PC-9 (cell line): ENCODE data around the gene FHAD1. TPM values are rescaled to one million over a fixed set of nuclear protein-coding genes. Genes with fewer than 3 reads are reported as not detected.
"Not testable (repeated sequence)": the region's sequence is repeated elsewhere in the genome, so short reads cannot be mapped to it uniquely, and the experiment has no call there.

ENCODE experiments used
- BruUV-seq: library from RNA; stranded (reverse); fragments of 400-500 nt; replicated peaks from 2 replicates; lab custom pipeline; 2021; lab: Mats Ljungman, UMichigan
- CTCF ChIA-PET: fragments of 300-600 bp; sonication (Branson Sonifier 250); formaldehyde crosslinking; loops from one replicate; lab custom pipeline; 2022; ENCODE audit warnings: antibody characterized with exemption; lab: Charles Lee
- POLR2A ChIA-PET: fragments of 300-600 bp; sonication (Branson Sonifier 250); formaldehyde crosslinking; loops from one replicate; lab custom pipeline; 2022; ENCODE audit warnings: antibody characterized with exemption; ENCODE audit not compliant: unreplicated experiment; lab: Charles Lee
- DNase-seq, 2 experiments: peaks; one replicate each; pipeline versions ENCODE4 v3.0.0 to v3.0.0-alpha.2; 2015 to 2022; ENCODE audit warnings: mixed read lengths in 1 of 2
- H2AFZ ChIP-seq: fragments of 200-600 bp; sonication (generic); 2 replicates; pipeline ENCODE4 v1.8.1; 2017; ENCODE audit warnings: antibody characterized with exemption
- H3F3A ChIP-seq: fragments of 200-600 bp; sonication (generic); 2 replicates; pipeline ENCODE4 v1.8.1; 2017; ENCODE audit warnings: antibody characterized with exemption, mild to moderate bottlenecking, low read depth; ENCODE audit not compliant: insufficient read depth
- H3K27ac ChIP-seq: fragments of 200-600 bp; sonication (generic); 2 replicates; pipeline ENCODE4 v1.6.1; 2016; ENCODE audit warnings: mixed run types
- H3K27me3 ChIP-seq: fragments of 200-600 bp; sonication (generic); 2 replicates; pipeline ENCODE4 v1.6.1; 2016; ENCODE audit warnings: low read depth, mixed run types; ENCODE audit not compliant: insufficient read depth
- H3K36me3 ChIP-seq: fragments of 200-600 bp; sonication (generic); 2 replicates; pipeline ENCODE4 v1.6.1; 2016; ENCODE audit warnings: low read depth, mixed run types
- H3K4me1 ChIP-seq: fragments of 200-600 bp; sonication (generic); replicated peaks from 2 replicates; pipeline ENCODE4 v1.6.1; 2016; ENCODE audit warnings: mixed run types; ENCODE audit not compliant: insufficient read depth
- H3K4me2 ChIP-seq: fragments of 200-600 bp; sonication (generic); 2 replicates; pipeline ENCODE4 v1.6.1; 2017; ENCODE audit warnings: mixed run types
- H3K4me3 ChIP-seq: fragments of 200-600 bp; sonication (generic); 2 replicates; pipeline ENCODE4 v1.6.1; 2016; ENCODE audit warnings: mixed run types
- H3K79me2 ChIP-seq: fragments of 200-600 bp; sonication (generic); 2 replicates; pipeline ENCODE4 v1.6.1; 2017; ENCODE audit warnings: low read depth, mixed run types
- H3K9me2 ChIP-seq: fragments of 200-600 bp; sonication (generic); 2 replicates; pipeline ENCODE4 v1.8.1; 2017; ENCODE audit warnings: mild to moderate bottlenecking; ENCODE audit not compliant: insufficient read depth
- H3K9me3 ChIP-seq: fragments of 200-600 bp; sonication (generic); 2 replicates; pipeline ENCODE4 v1.8.1; 2016; ENCODE audit warnings: low read depth; ENCODE audit not compliant: insufficient read depth
- H4K20me1 ChIP-seq: fragments of 200-600 bp; sonication (generic); 2 replicates; pipeline ENCODE4 v1.8.1; 2017; ENCODE audit not compliant: insufficient read depth
- EZH2 ChIP-seq: fragments of 200-600 bp; sonication (generic); IDR thresholded peaks from 2 replicates; pipeline ENCODE4 v1.8.0; 2017; ENCODE audit warnings: antibody characterized with exemption, low read depth
- intact Hi-C: fragments of 100-400 bp; cut with micrococcal nuclease; formaldehyde crosslinking; loops from one replicate; pipeline ENCODE4 v1.10.0; 2022; ENCODE audit not compliant: unreplicated experiment
- total RNA-seq: library from RNA; stranded (reverse); gene quantifications from 2 replicates; pipeline ENCODE4 v1.2.3, GENCODE V29; 2021
- TF ChIP-seq, protein P1 (sequence below): fragments of 200-600 bp; sonication (generic); conservative IDR thresholded peaks from 2 replicates; pipeline ENCODE4 v1.6.1; 2017; ENCODE audit warnings: mixed run types, antibody characterized with exemption, mild to moderate bottlenecking, moderate library complexity

Gene FHAD1
- total RNA-seq, 1 experiment from 2014 or later: 6.9 TPM

DNA sequence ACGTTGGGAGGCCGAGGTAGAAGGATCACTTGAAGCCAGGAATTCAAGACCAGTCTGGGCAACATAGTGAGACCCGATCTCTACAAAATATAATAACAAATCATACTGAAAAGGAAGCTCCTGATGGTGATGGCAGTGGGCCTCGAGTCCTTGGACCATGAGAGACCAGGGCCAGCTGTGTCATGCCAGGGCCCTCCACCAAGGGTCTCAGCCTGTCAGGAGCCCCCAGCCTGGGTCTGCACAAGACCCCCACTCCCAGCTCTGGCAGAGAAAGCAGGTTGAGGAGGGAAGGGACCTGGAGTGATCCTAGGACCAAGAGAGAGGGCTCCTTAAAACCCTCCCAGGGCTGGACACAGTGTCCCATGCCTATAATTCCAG lies 184.5 kb downstream of the FHAD1 start:
- Histone ChIP-seq H3K4me1 (0 out of 2 replicates have a peak, but pooled peaks cover 1% of the 10 kb centered on the region), H3K27me3 (no peaks in the 10 kb centered on the region), H3F3A (peaks cover 25% of the 10 kb centered on the region), H3K9me3 (no peaks in the 10 kb centered on the region), H3K27ac (no peak overlapping the region), H3K9me2 (no peaks in the 10 kb centered on the region), H3K4me3 (no peak overlapping the region), H4K20me1 (0 out of 2 replicates have a peak, but pooled peaks cover 2% of the 10 kb centered on the region), H3K4me2 (no peak overlapping the region), H3K79me2 (no peaks in the 10 kb centered on the region), H2AFZ (no peak overlapping the region), H3K36me3 (no peaks in the 10 kb centered on the region)
- TF ChIP-seq, protein P1, sequence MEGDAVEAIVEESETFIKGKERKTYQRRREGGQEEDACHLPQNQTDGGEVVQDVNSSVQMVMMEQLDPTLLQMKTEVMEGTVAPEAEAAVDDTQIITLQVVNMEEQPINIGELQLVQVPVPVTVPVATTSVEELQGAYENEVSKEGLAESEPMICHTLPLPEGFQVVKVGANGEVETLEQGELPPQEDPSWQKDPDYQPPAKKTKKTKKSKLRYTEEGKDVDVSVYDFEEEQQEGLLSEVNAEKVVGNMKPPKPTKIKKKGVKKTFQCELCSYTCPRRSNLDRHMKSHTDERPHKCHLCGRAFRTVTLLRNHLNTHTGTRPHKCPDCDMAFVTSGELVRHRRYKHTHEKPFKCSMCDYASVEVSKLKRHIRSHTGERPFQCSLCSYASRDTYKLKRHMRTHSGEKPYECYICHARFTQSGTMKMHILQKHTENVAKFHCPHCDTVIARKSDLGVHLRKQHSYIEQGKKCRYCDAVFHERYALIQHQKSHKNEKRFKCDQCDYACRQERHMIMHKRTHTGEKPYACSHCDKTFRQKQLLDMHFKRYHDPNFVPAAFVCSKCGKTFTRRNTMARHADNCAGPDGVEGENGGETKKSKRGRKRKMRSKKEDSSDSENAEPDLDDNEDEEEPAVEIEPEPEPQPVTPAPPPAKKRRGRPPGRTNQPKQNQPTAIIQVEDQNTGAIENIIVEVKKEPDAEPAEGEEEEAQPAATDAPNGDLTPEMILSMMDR: no peak
- TF ChIP-seq EZH2: no peak
- no peak for DNase-seq
- CTCF ChIA-PET: interaction anchor here (0.6 to 2.2 kb wide), 7 partner anchors 10 to 160 kb away, joined by 3 to 15 read pairs (median 4); no protein-coding TSS in a partner anchor
- no TSS peak for BruUV-seq
- POLR2A ChIA-PET: interaction anchor here (0.6 kb wide), 1 partner anchor 148 kb away, joined by 4 read pairs; no protein-coding TSS in a partner anchor
- intact Hi-C loops: loop anchor here (1.0 to 10.0 kb wide), 4 partner anchors 73 to 303 kb away; no protein-coding TSS in a partner anchor

DNA sequence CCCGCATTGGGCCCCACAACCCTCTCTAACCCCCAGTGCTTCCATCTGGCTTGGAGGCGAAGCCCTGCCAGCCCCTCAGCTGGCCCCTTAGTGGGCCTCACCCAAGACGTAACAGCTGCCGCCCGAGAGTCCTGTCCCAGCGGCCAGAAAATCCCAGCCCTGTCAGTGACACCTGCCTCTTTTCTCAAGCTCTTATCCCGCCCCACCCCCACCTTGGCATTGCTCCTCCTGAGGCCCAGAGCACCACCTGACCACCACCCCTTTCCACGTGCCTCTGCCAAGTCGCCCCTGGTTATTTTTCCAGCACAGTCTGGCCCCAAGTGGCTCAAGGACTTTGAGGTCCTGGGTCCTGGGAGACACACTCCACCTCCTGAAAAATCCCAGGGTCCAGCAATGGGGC lies 185.3 kb downstream of the FHAD1 start:
- Histone ChIP-seq H3K27me3 (no peaks in the 10 kb centered on the region), H3K9me3 (no peaks in the 10 kb centered on the region), H2AFZ (no peak overlapping the region), H3F3A (peaks cover 25% of the 10 kb centered on the region), H3K4me2 (no peak overlapping the region), H3K27ac (no peak overlapping the region), H3K4me3 (no peak overlapping the region), H4K20me1 (0 out of 2 replicates have a peak, but pooled peaks cover 2% of the 10 kb centered on the region), H3K36me3 (no peaks in the 10 kb centered on the region), H3K4me1 (no peaks in the 10 kb centered on the region), H3K9me2 (no peaks in the 10 kb centered on the region), H3K79me2 (no peaks in the 10 kb centered on the region)
- no peak for DNase-seq
- POLR2A ChIA-PET: no interaction called here
- BruUV-seq: no TSS peak
- CTCF ChIA-PET: interaction anchor here (0.8 to 2.2 kb wide), 3 partner anchors 55 to 160 kb away, joined by 3 to 15 read pairs (median 6); no protein-coding TSS in a partner anchor
- TF ChIP-seq, protein P1: no peak
- no peak for TF ChIP-seq EZH2
- intact Hi-C loops: loop anchor here (10.0 kb wide), 1 partner anchor 72 kb away; no protein-coding TSS in a partner anchor

DNA sequence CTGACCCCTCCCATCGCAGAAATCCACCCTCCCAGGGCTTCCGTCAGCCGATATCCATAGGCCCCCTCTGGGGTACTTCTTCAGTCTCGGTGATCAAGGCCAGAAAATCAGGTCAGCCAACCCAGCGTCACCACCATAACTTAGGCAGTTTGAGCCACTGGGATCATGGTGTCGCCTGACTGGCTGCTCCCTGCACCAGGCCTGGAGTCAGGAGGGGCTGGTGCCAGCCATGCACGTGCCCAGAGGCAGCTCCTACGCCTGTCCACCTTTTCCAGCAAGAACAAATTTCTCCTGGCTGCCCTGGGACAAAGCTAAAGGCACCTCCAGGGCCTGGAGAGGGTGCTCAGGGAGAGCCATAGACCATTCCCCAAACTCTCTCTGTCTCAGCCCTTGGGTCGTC lies 186.4 kb downstream of the FHAD1 start:
- peaks cover 25% of the 10 kb centered on the region for H3F3A ChIP-seq
- H3K79me2 ChIP-seq: no peaks in the 10 kb centered on the region
- ChIA-PET CTCF (no interaction called here), POLR2A (no interaction called here)
- H3K4me3 ChIP-seq: no peak overlapping the region
- TF ChIP-seq, protein P1: no peak
- TF ChIP-seq EZH2: no peak
- H3K36me3 ChIP-seq: no peaks in the 10 kb centered on the region
- no TSS peak for BruUV-seq
- no peak overlapping the region for H2AFZ ChIP-seq
- no peaks in the 10 kb centered on the region for H3K4me1 ChIP-seq
- H4K20me1 ChIP-seq: 0 out of 2 replicates have a peak, but pooled peaks cover 2% of the 10 kb centered on the region
- intact Hi-C loops: loop anchor here (10.0 kb wide), 1 partner anchor 71 kb away; no protein-coding TSS in a partner anchor
- no peak overlapping the region for H3K27ac ChIP-seq
- no peaks in the 10 kb centered on the region for H3K9me3 ChIP-seq
- H3K4me2 ChIP-seq: no peak overlapping the region
- no peak for DNase-seq
- H3K9me2 ChIP-seq: no peaks in the 10 kb centered on the region
- H3K27me3 ChIP-seq: no peaks in the 10 kb centered on the region

DNA sequence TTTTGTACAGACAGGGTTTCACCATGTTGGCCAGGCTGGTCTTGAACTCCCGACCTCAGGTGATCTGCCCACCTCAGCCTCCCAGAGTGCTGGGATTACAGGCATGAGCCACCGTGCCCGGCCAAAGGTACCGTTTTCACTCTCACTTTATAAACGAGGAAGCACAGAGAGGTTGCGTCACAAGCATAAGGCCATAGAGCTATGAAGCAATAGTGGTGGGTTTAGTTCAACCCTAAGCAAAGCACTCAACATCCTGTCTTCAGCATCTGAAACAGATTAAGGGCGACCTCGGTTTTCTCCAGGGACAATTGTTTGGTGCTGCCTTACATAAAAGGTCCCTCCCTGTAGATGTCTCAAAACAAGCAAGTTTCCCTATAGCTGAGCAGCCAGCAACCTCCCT lies 187.7 kb downstream of the FHAD1 start:
- Histone ChIP-seq H3F3A (peaks cover 25% of the 10 kb centered on the region), H3K4me2 (0 out of 2 replicates have a peak overlapping the region, but pooled peaks have one; percentile 26)
- H3K9me3 ChIP-seq, H4K20me1 ChIP-seq, H3K27ac ChIP-seq, H2AFZ ChIP-seq, H3K4me3 ChIP-seq, H3K79me2 ChIP-seq, H3K27me3 ChIP-seq, H3K36me3 ChIP-seq, POLR2A ChIA-PET, H3K9me2 ChIP-seq, H3K4me1 ChIP-seq, BruUV-seq: not testable (repeated sequence)
- peak in 1 of 2 experiments; percentile 66 for DNase-seq
- CTCF ChIA-PET: interaction anchor here (0.7 kb wide), 1 partner anchor 73 kb away, joined by 3 read pairs; no protein-coding TSS in a partner anchor
- intact Hi-C loops: loop anchor here (10.0 kb wide), 1 partner anchor 70 kb away; no protein-coding TSS in a partner anchor
